ENCODE measurements around the gene TCTN1. TPM values are rescaled to one million over a fixed set of nuclear protein-coding genes. Genes with fewer than 3 reads are reported as not detected.

Gene TCTN1
- total RNA-seq, 1 experiment from 2014 or later = 11.1 TPM

- no peaks in the 10 kb centered on the region for H3K79me2 ChIP-seq (ENCODE audit: insufficient read depth, low read length)
- H2BK5ac ChIP-seq (ENCODE audit: insufficient read length, low read length) = no peak overlapping the region
- WGBS (ENCODE audit: extremely low coverage, insufficient read length, low lambda C conversion rate) = no CpG with 5 or more reads among the region's 3 CpGs
- H4K5ac ChIP-seq (ENCODE audit: insufficient read length, low read depth, low read length) = no peak overlapping the region
- H3K23me2 ChIP-seq (ENCODE audit: insufficient read length, low read depth, low read length, poor library complexity, severe bottlenecking) = peaks cover 9% of the 10 kb centered on the region
- no peaks in the 10 kb centered on the region for H4K20me1 ChIP-seq (ENCODE audit: control insufficient read depth, insufficient read depth, insufficient read length)
- no peak overlapping the region for H3K14ac ChIP-seq (ENCODE audit: insufficient read depth, low read length)
- H2BK120ac ChIP-seq (ENCODE audit: low read depth, low read length, poor library complexity, severe bottlenecking) = no peak overlapping the region
- DNase-seq = no peak
- Mint-ChIP-seq H3K4me3 (no peak overlapping the region), H3K9me3 (peaks cover 0 to 4% of the 10 kb centered on the region in 2 experiments; a peak in 2 of 5 replicates), H3K27me3 (ENCODE audit: low read depth) (peaks cover 27% of the 10 kb centered on the region), H3K36me3 (ENCODE audit: insufficient read depth in 1 of 3, low read depth in 3 of 3) (peaks cover 0 to 10% (median 0%) of the 10 kb centered on the region in 3 experiments; a peak in 4 of 7 replicates), H3K4me1 (peaks cover 12 to 24% of the 10 kb centered on the region in 2 experiments), H3K27ac (no peak overlapping the region)
- no peaks in the 10 kb centered on the region for H3K4me1 ChIP-seq (ENCODE audit: insufficient read depth, low read length)
- peaks cover 4% of the 10 kb centered on the region; the same call in 1 of the 2 replicates for H3K27me3 ChIP-seq (ENCODE audit: insufficient read depth, low read length)
- no peak overlapping the region for H3K56ac ChIP-seq (ENCODE audit: insufficient read length, low read depth, low read length)
- no peak overlapping the region for H4K8ac ChIP-seq (replicated peaks; ENCODE audit: insufficient read length, low read depth, low read length)
- no peak overlapping the region for H3K4me2 ChIP-seq (ENCODE audit: insufficient read depth, insufficient read length, low read length)
- no peak overlapping the region for H3K18ac ChIP-seq (ENCODE audit: insufficient read length, low read depth, low read length)
- no peak overlapping the region for H3K4ac ChIP-seq (ENCODE audit: low read depth, low read length)
- TF ChIP-seq CTCF (conservative IDR thresholded peaks at IDR 0.05) = no peak
- H3T11ph ChIP-seq (ENCODE audit: low read length) = no peak overlapping the region
- no peak overlapping the region for H4K91ac ChIP-seq (ENCODE audit: insufficient read length, low read depth, low read length)
- no peak overlapping the region for H3K27ac ChIP-seq (ENCODE audit: insufficient read length, low read depth, low read length)
- no peak overlapping the region for H3K23ac ChIP-seq (ENCODE audit: insufficient read length, low read depth, low read length)
- H3K79me1 ChIP-seq (ENCODE audit: insufficient read depth, low read depth, low read length, poor library complexity, severe bottlenecking) = no peaks in the 10 kb centered on the region
- H2AK5ac ChIP-seq (ENCODE audit: insufficient read length, low read length) = no peak overlapping the region
- no peak overlapping the region for H2BK15ac ChIP-seq (ENCODE audit: low read depth, low read length)
- no peak overlapping the region for H2BK20ac ChIP-seq (ENCODE audit: low read depth, low read length, poor library complexity, severe bottlenecking)
- no peak overlapping the region for H2BK12ac ChIP-seq (ENCODE audit: insufficient read length, low read depth, low read length)
- H2AFZ ChIP-seq (ENCODE audit: low read length) = no peak overlapping the region
- H3K9ac ChIP-seq (ENCODE audit: extremely low read depth, insufficient read length, low read length) = no peak overlapping the region
- H3K9me3 ChIP-seq (ENCODE audit: control insufficient read depth, low read depth, low read length) = no peaks in the 10 kb centered on the region
Measured at GRCh38 chr12:110686294-110686903, 72.5 kb downstream of the TCTN1 start.

Measured in H9 (cell line).